ENCODE results near the gene LRRC46. TPM values are rescaled to one million over a fixed set of nuclear protein-coding genes. Genes with fewer than 3 reads are reported as not detected.
A peak's percentile ranks its signal among the peaks of the same experiment; 100 is the strongest.

LRRC46 gene
- total RNA-seq, 1 donor from 2014 or later, result 0.30 TPM

- H3K4me3 ChIP-seq (ENCODE audit: insufficient read depth, low read depth, low read length), result no peak overlapping the region
- FAIRE-seq, result no peak
- no peaks in the 10 kb centered on the region for H3K36me3 ChIP-seq (ENCODE audit: insufficient read depth, low read length)
- TF ChIP-seq EZH2 (IDR thresholded peaks at IDR 0.05; ENCODE audit: insufficient read depth, low read length) (no peak), CTCF (IDR thresholded peaks at IDR 0.05; ENCODE audit: insufficient read depth, low read depth, low read length) (no peak)
- peaks cover 21% of the 10 kb centered on the region for H3K4me1 Mint-ChIP-seq (ENCODE audit: low read depth, unreplicated experiment)
- peaks cover 18% of the 10 kb centered on the region for H3K4me1 ChIP-seq (ENCODE audit: insufficient read depth, low read length)
- H3K4me3 Mint-ChIP-seq (ENCODE audit: unreplicated experiment), result no peak overlapping the region
- no peaks in the 10 kb centered on the region for H3K9me3 Mint-ChIP-seq (ENCODE audit: unreplicated experiment)
- H3K79me2 ChIP-seq (ENCODE audit: insufficient read depth, low read length), result no peaks in the 10 kb centered on the region
- H4K20me1 ChIP-seq (ENCODE audit: insufficient read depth, low read length), result no peaks in the 10 kb centered on the region
- no peaks in the 10 kb centered on the region for H3K9me3 ChIP-seq (ENCODE audit: insufficient read depth, low read depth, low read length)
- H3K27ac ChIP-seq (ENCODE audit: low read depth, low read length), result no peak overlapping the region
- H3K9ac ChIP-seq (ENCODE audit: low read length), result no peak overlapping the region
- no peak overlapping the region for H3K4me2 ChIP-seq (ENCODE audit: low read length)
- DNase-seq (ENCODE audit: low read depth), result no peak
- no peaks in the 10 kb centered on the region for H3K36me3 Mint-ChIP-seq (ENCODE audit: low read depth, unreplicated experiment)
- no peak overlapping the region for H2AFZ ChIP-seq (ENCODE audit: low read depth, low read length)
- no peak overlapping the region for H3K27ac Mint-ChIP-seq (ENCODE audit: unreplicated experiment)
- peaks cover 20% of the 10 kb centered on the region for H3K27me3 ChIP-seq (ENCODE audit: insufficient read depth, low read length)
- peaks cover 14% of the 10 kb centered on the region for H3K27me3 Mint-ChIP-seq (ENCODE audit: low read depth, unreplicated experiment)
These were observed 46.0 kb downstream of the LRRC46 start for GRCh38 chr17:47877368-47878034.

GRCh38 chr17:47878203-47879027, 46.9 kb downstream of the LRRC46 start:
- peaks cover 18% of the 10 kb centered on the region for H3K27me3 Mint-ChIP-seq (ENCODE audit: low read depth, unreplicated experiment)
- H2AFZ ChIP-seq (ENCODE audit: low read depth, low read length), result no peak overlapping the region
- DNase-seq (ENCODE audit: low read depth) (no peak), FAIRE-seq (no peak)
- peak overlapping the region; percentile 65 for H3K4me2 ChIP-seq (ENCODE audit: low read length)
- H3K4me3 Mint-ChIP-seq (ENCODE audit: unreplicated experiment), result no peak overlapping the region
- H3K9ac ChIP-seq (ENCODE audit: low read length), result no peak overlapping the region
- no peak overlapping the region for H3K27ac ChIP-seq (ENCODE audit: low read depth, low read length)
- peaks cover 16% of the 10 kb centered on the region for H3K27me3 ChIP-seq (ENCODE audit: insufficient read depth, low read length)
- H3K9me3 ChIP-seq (ENCODE audit: insufficient read depth, low read depth, low read length), result no peaks in the 10 kb centered on the region
- H3K79me2 ChIP-seq (ENCODE audit: insufficient read depth, low read length), result no peaks in the 10 kb centered on the region
- H3K9me3 Mint-ChIP-seq (ENCODE audit: unreplicated experiment), result no peaks in the 10 kb centered on the region
- no peaks in the 10 kb centered on the region for H3K36me3 ChIP-seq (ENCODE audit: insufficient read depth, low read length)
- peaks cover 18% of the 10 kb centered on the region for H3K4me1 Mint-ChIP-seq (ENCODE audit: low read depth, unreplicated experiment)
- peaks cover 15% of the 10 kb centered on the region for H3K4me1 ChIP-seq (ENCODE audit: insufficient read depth, low read length)
- H3K36me3 Mint-ChIP-seq (ENCODE audit: low read depth, unreplicated experiment), result no peaks in the 10 kb centered on the region
- no peak for TF ChIP-seq CTCF (IDR thresholded peaks at IDR 0.05; ENCODE audit: insufficient read depth, low read depth, low read length)
- TF ChIP-seq EZH2 (IDR thresholded peaks at IDR 0.05; ENCODE audit: insufficient read depth, low read length), result no peak
- H4K20me1 ChIP-seq (ENCODE audit: insufficient read depth, low read length), result no peaks in the 10 kb centered on the region
- peak overlapping the region; percentile 86 for H3K27ac Mint-ChIP-seq (ENCODE audit: unreplicated experiment)
- no peak overlapping the region for H3K4me3 ChIP-seq (ENCODE audit: insufficient read depth, low read depth, low read length)
